Peyer's patch (tissue), 4 donors: ENCODE results near the gene NEK7.

Source experiments
- POLR2A ChIP-seq, 2 donors: fragments of 450-650 bp; IDR thresholded peaks; one replicate each; pipeline ENCODE4 v1.5.1; 2017; ENCODE audit warnings: antibody characterized with exemption in 2 of 2, mild to moderate bottlenecking in 2 of 2, moderate library complexity in 2 of 2
- TF ChIP-seq, protein P1 (sequence below), 6 experiments: fragments of 450-650 bp in 4 of 6; fragments of 200-600 bp in 2 of 6; sonication (generic) in 1 of 6; IDR thresholded peaks; one replicate each; pipeline ENCODE4 v1.5.1; 2017 to 2019; ENCODE audit warnings: antibody characterized with exemption in 6 of 6, mild to moderate bottlenecking in 3 of 6, moderate library complexity in 1 of 6

DNA sequence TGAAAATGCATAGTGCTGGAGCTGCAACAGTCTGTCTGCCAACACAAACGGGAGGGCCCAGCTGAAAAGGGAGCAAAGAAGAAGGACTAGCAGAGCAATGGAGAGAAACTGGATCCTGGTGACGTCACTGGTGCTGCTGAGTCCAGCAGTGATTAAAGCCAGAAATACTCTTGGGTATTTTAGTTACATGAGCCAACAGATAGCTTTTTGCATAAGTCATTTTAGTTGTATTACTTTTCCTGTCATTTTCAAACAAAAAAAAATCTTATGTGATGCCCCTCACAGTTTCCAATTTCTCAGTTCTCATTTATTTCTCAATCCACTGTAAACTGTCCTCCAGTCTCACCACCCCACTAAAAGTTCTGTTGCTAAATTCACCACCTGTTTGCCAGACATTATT, 38.7 kb upstream of the NEK7 start:
- no peak for TF ChIP-seq POLR2A (IDR thresholded peaks at IDR 0.05)
- TF ChIP-seq, protein P1, sequence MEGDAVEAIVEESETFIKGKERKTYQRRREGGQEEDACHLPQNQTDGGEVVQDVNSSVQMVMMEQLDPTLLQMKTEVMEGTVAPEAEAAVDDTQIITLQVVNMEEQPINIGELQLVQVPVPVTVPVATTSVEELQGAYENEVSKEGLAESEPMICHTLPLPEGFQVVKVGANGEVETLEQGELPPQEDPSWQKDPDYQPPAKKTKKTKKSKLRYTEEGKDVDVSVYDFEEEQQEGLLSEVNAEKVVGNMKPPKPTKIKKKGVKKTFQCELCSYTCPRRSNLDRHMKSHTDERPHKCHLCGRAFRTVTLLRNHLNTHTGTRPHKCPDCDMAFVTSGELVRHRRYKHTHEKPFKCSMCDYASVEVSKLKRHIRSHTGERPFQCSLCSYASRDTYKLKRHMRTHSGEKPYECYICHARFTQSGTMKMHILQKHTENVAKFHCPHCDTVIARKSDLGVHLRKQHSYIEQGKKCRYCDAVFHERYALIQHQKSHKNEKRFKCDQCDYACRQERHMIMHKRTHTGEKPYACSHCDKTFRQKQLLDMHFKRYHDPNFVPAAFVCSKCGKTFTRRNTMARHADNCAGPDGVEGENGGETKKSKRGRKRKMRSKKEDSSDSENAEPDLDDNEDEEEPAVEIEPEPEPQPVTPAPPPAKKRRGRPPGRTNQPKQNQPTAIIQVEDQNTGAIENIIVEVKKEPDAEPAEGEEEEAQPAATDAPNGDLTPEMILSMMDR (IDR thresholded peaks at IDR 0.05) = no peak
